Astrocyte (in vitro differentiated cells and primary cell): Measurements from ENCODE around the gene DDAH1.

Source experiments
- CTCF ChIP-seq: IDR thresholded peaks from 2 replicates; pipeline ENCODE4 v1.5.1; 2011; ENCODE audit warnings: low read depth, mild to moderate bottlenecking, inconsistent platforms, low read length, moderate library complexity; ENCODE audit not compliant: insufficient read depth
- EZH2 ChIP-seq: IDR thresholded peaks from 2 replicates; pipeline ENCODE4 v1.6.1; 2012; ENCODE audit warnings: mild to moderate bottlenecking, low read length, inconsistent platforms; ENCODE audit not compliant: insufficient read depth

GRCh38 chr1:85344256-85344694, 120.7 kb downstream of the DDAH1 start:
- TF ChIP-seq CTCF (peak; percentile 65), EZH2 (no peak)
